Mesendoderm (in vitro differentiated cells): ENCODE results near the gene TMEM44.

Experiments used
- DNase-seq: peaks from one replicate; pipeline ENCODE4 v3.0.0; 2013
- H2AK5ac ChIP-seq: 2 replicates; pipeline ENCODE4 v1.6.1; 2013; ENCODE audit warnings: low read length, inconsistent platforms
- H2BK120ac ChIP-seq: 2 replicates; pipeline ENCODE4 v1.6.1; 2013; ENCODE audit warnings: low read depth, mild to moderate bottlenecking, low read length, moderate library complexity, mixed read lengths
- H2BK15ac ChIP-seq: replicated peaks from 2 replicates; pipeline ENCODE4 v1.6.1; 2013; ENCODE audit warnings: low read depth, mild to moderate bottlenecking, moderate library complexity
- H2BK5ac ChIP-seq: 2 replicates; pipeline ENCODE4 v1.6.1; 2013; ENCODE audit warnings: low read length, inconsistent platforms
- H3K18ac ChIP-seq: 2 replicates; pipeline ENCODE4 v1.6.1; 2013; ENCODE audit warnings: mild to moderate bottlenecking, low read length, mixed read lengths
- H3K23ac ChIP-seq: one replicate; pipeline ENCODE4 v1.6.1; 2013; ENCODE audit warnings: low read length
- H3K27ac ChIP-seq: 2 replicates; pipeline ENCODE4 v1.5.1; 2013; ENCODE audit warnings: low read depth, mild to moderate bottlenecking, inconsistent platforms, low read length, moderate library complexity
- H3K27me3 ChIP-seq: 2 replicates; pipeline ENCODE4 v1.6.1; 2013; ENCODE audit warnings: low read length, control low read depth, mild to moderate bottlenecking, inconsistent platforms; ENCODE audit not compliant: insufficient read depth, poor library complexity
- H3K36me3 ChIP-seq: 2 replicates; pipeline ENCODE4 v1.6.1; 2013; ENCODE audit warnings: low read length, inconsistent platforms; ENCODE audit not compliant: control insufficient read depth, insufficient read depth
- H3K4ac ChIP-seq: one replicate; pipeline ENCODE4 v1.6.1; 2013; ENCODE audit warnings: low read depth, mild to moderate bottlenecking, low read length, moderate library complexity
- H3K4me1 ChIP-seq: 2 replicates; pipeline ENCODE4 v1.6.1; 2013; ENCODE audit warnings: low read depth, low read length, inconsistent platforms; ENCODE audit not compliant: control insufficient read depth
- H3K4me2 ChIP-seq: 2 replicates; pipeline ENCODE4 v1.6.1; 2013; ENCODE audit warnings: low read length
- H3K4me3 ChIP-seq: 2 replicates; pipeline ENCODE4 v1.5.1; 2013; ENCODE audit warnings: mild to moderate bottlenecking, low read length
- H3K56ac ChIP-seq: one replicate; pipeline ENCODE4 v1.6.1; 2013; ENCODE audit warnings: low read length
- H3K79me1 ChIP-seq: 2 replicates; pipeline ENCODE4 v1.6.1; 2013; ENCODE audit warnings: low read length, inconsistent platforms
- H3K79me2 ChIP-seq: 2 replicates; pipeline ENCODE4 v1.6.1; 2013; ENCODE audit warnings: mild to moderate bottlenecking, low read length; ENCODE audit not compliant: control insufficient read depth, insufficient read depth
- H3K9ac ChIP-seq: 2 replicates; pipeline ENCODE4 v1.6.1; 2013; ENCODE audit warnings: low read length, inconsistent platforms
- H4K5ac ChIP-seq: one replicate; pipeline ENCODE4 v1.6.1; 2013; ENCODE audit warnings: low read length
- H4K8ac ChIP-seq: one replicate; pipeline ENCODE4 v1.6.1; 2013; ENCODE audit warnings: low read depth, mild to moderate bottlenecking, control low read depth, low read length, moderate library complexity
- WGBS: extraction: QIAGEN DNeasy Blood & Tissue Kit; methylation state at CpG from one replicate; pipeline ENCODE4 v1.1.7; 2013; ENCODE audit warnings: low lambda C conversion rate, missing lambda C conversion rate; ENCODE audit not compliant: insufficient coverage; ENCODE audit errors: extremely low coverage; 5-methylcytosine and 5-hydroxymethylcytosine counted together

TMEM44 gene

DNA sequence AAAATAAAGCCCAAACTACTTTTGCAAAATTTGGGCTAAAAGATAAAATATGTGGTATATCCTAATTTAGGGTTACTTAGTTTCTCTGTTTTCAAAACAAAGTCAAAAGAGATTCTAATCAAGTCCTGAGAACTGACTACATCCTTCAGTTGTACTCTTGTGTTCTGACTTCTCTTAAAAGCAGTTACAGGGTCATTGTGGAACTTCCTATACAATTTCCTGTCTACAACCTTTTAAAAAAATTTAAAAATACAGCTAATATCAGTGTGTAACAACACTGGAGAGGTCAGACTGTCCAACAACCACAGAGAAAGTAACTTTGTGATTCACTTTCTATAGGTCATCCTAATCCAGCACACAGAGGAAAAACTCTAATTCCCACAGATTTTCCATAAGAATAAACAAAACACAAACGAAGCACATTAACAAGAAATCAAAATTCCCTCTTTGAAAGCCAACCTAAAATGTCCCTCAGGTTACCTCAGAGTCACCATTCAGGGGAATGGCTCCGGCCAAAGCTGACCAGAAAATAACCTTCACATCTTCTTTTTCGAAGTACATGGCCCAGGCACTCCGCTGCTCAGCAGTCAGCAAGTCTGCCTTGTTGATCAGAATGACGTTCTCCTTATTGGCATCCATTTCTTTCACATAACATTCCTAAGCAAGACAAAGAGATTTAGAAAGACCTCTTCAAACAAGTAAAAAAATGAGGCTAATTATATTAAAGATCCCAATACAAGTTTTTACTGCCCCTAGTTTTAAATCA is 25.4 kb upstream of the TMEM44 start:
- H3K4me3 ChIP-seq = no peak overlapping the region
- peaks cover 5% of the 10 kb centered on the region for H3K36me3 ChIP-seq
- H3K79me1 ChIP-seq = no peaks in the 10 kb centered on the region
- no peak overlapping the region for H4K8ac ChIP-seq
- no peaks in the 10 kb centered on the region for H3K27me3 ChIP-seq
- H3K27ac ChIP-seq = no peak overlapping the region
- no peak overlapping the region for H3K9ac ChIP-seq
- no peak for DNase-seq
- no peak overlapping the region for H3K18ac ChIP-seq
- no CpG with 5 or more reads among the region's 5 CpGs for WGBS
- no peak overlapping the region for H3K56ac ChIP-seq
- H2BK5ac ChIP-seq = no peak overlapping the region
- no peak overlapping the region for H3K4ac ChIP-seq
- H4K5ac ChIP-seq = no peak overlapping the region
- H3K4me1 ChIP-seq = no peaks in the 10 kb centered on the region
- H3K79me2 ChIP-seq = no peaks in the 10 kb centered on the region
- no peak overlapping the region for H3K23ac ChIP-seq
- no peak overlapping the region for H2AK5ac ChIP-seq
- no peak overlapping the region for H3K4me2 ChIP-seq
- H2BK120ac ChIP-seq = no peak overlapping the region
- no peak overlapping the region for H2BK15ac ChIP-seq

DNA sequence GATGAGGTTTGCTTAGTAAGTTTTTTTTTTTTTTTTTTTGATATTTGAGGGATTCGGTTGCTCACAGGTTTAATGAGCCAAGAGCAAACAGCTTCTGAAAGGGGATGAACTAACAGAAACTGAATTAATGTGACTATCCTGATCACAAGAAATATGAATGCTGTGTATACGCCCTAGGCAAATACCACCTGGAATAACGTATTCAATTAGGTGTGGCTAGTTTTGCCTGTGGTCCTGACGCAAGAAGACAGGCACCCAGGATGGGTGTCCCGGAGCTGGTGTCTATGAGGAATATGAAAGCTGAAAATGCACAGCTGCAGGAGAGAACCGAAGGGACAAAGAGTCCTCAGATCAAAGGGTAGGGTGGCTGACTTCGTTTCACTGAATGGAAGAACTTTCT is 24.2 kb upstream of the TMEM44 start:
- H4K8ac ChIP-seq = no peak overlapping the region
- no peak overlapping the region for H3K56ac ChIP-seq
- no peak overlapping the region for H2BK15ac ChIP-seq
- no peak overlapping the region for H3K4me2 ChIP-seq
- H3K23ac ChIP-seq = no peak overlapping the region
- H3K4me3 ChIP-seq = no peak overlapping the region
- DNase-seq = no peak
- H3K36me3 ChIP-seq = peaks cover 10% of the 10 kb centered on the region
- no peaks in the 10 kb centered on the region for H3K79me2 ChIP-seq
- H3K9ac ChIP-seq = no peak overlapping the region
- no peak overlapping the region for H3K18ac ChIP-seq
- no peak overlapping the region for H2BK5ac ChIP-seq
- H3K4ac ChIP-seq = no peak overlapping the region
- H3K27me3 ChIP-seq = no peaks in the 10 kb centered on the region
- H2AK5ac ChIP-seq = no peak overlapping the region
- H3K27ac ChIP-seq = no peak overlapping the region
- H4K5ac ChIP-seq = no peak overlapping the region
- H3K79me1 ChIP-seq = no peaks in the 10 kb centered on the region
- H3K4me1 ChIP-seq = no peaks in the 10 kb centered on the region
- no CpG with 5 or more reads among the region's 7 CpGs for WGBS
- no peak overlapping the region for H2BK120ac ChIP-seq

GRCh38 chr3:194654443-194654842 is 21.2 kb upstream of the TMEM44 start:
- Histone ChIP-seq H3K79me2 (no peaks in the 10 kb centered on the region), H2BK120ac (no peak overlapping the region), H3K4me2 (no peak overlapping the region), H3K23ac (no peak overlapping the region), H3K36me3 (peaks cover 16% of the 10 kb centered on the region), H3K27me3 (no peaks in the 10 kb centered on the region), H3K4ac (no peak overlapping the region), H2BK5ac (no peak overlapping the region), H3K56ac (no peak overlapping the region), H3K9ac (no peak overlapping the region), H2AK5ac (no peak overlapping the region), H2BK15ac (no peak overlapping the region), H3K79me1 (no peaks in the 10 kb centered on the region), H3K18ac (no peak overlapping the region), H3K4me1 (no peaks in the 10 kb centered on the region), H3K4me3 (no peak overlapping the region), H3K27ac (no peak overlapping the region), H4K8ac (no peak overlapping the region), H4K5ac (no peak overlapping the region)
- WGBS = no CpG with 5 or more reads among the region's 5 CpGs
- DNase-seq = no peak

DNA sequence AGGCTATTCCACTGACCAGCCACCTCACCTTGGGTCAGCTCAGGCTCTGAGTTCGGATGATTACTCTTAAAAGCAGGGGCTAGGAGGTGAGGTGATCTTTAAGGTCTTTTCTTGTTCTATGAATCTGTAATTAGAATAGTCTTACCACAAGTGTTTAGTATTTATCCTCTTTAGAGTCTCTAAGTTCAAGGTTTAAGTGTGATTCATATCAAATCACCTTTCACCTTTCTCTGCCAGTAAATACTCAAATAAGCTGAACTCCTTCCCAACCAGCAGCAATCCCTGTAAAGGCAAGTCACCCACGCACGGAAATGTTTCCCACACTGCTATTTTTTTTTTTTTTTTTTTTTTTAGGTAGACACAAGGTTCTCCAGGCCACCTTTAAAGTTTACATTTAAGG is 14.5 kb upstream of the TMEM44 start:
- no peak overlapping the region for H3K27ac ChIP-seq
- no peak overlapping the region for H4K5ac ChIP-seq

GRCh38 chr3:194642769-194643168 is 9.6 kb upstream of the TMEM44 start:
- DNase-seq = no peak
- Histone ChIP-seq H3K4me1 (no peaks in the 10 kb centered on the region), H3K27ac (no peak overlapping the region), H4K8ac (no peak overlapping the region), H3K23ac (no peak overlapping the region), H3K56ac (no peak overlapping the region), H3K79me1 (no peaks in the 10 kb centered on the region), H4K5ac (no peak overlapping the region), H3K4me2 (no peak overlapping the region), H3K36me3 (peaks cover 5% of the 10 kb centered on the region), H3K9ac (no peak overlapping the region), H2BK15ac (no peak overlapping the region), H3K18ac (no peak overlapping the region), H3K27me3 (no peaks in the 10 kb centered on the region), H3K4ac (no peak overlapping the region), H3K79me2 (no peaks in the 10 kb centered on the region), H2BK120ac (no peak overlapping the region), H3K4me3 (no peak overlapping the region), H2AK5ac (no peak overlapping the region), H2BK5ac (no peak overlapping the region)
- WGBS = no CpG with 5 or more reads among the region's 2 CpGs

More for the DNA sequence above, 14.5 kb upstream of the TMEM44 start:
- H2BK120ac ChIP-seq = no peak overlapping the region
- no peak overlapping the region for H3K9ac ChIP-seq
- no peak overlapping the region for H3K4ac ChIP-seq
- H3K36me3 ChIP-seq = peaks cover 17% of the 10 kb centered on the region
- H3K23ac ChIP-seq = no peak overlapping the region
- no peak overlapping the region for H2BK5ac ChIP-seq
- no peak for DNase-seq
- H2BK15ac ChIP-seq = no peak overlapping the region
- no peaks in the 10 kb centered on the region for H3K79me2 ChIP-seq
- no peaks in the 10 kb centered on the region for H3K79me1 ChIP-seq
- H3K18ac ChIP-seq = no peak overlapping the region
- H3K4me1 ChIP-seq = no peaks in the 10 kb centered on the region
- H2AK5ac ChIP-seq = no peak overlapping the region
- WGBS = no CpG with 5 or more reads among the region's 3 CpGs
- H3K4me3 ChIP-seq = no peak overlapping the region
- H3K56ac ChIP-seq = no peak overlapping the region
- H4K8ac ChIP-seq = no peak overlapping the region
- no peaks in the 10 kb centered on the region for H3K27me3 ChIP-seq
- no peak overlapping the region for H3K4me2 ChIP-seq

DNA sequence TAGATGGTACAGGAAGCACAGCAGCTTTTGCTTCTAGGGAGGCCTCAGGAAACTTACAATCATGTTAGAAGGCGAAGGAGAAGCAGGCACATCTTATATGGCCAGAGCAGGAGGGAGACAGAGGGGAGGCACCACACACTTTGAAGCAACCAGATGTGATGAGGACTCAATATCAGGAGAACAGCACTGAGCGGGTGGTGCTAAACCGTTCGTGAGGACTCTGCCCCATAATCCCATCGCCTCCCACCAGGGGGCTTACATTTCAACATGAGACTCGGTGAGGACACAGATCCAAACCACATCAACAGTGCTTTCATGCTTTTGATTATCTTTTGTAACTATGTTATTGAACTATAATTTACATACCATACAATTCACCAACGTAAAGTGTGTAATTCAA is 7.6 kb upstream of the TMEM44 start:
- DNase-seq = peak; percentile 62
- peaks cover 3% of the 10 kb centered on the region for H3K36me3 ChIP-seq

More for the DNA sequence above, 7.6 kb upstream of the TMEM44 start:
- no CpG with 5 or more reads among the region's 7 CpGs for WGBS
- Histone ChIP-seq H3K4me2 (no peak overlapping the region), H3K79me1 (no peaks in the 10 kb centered on the region), H3K56ac (no peak overlapping the region), H3K27ac (no peak overlapping the region), H3K4me3 (no peak overlapping the region), H2BK15ac (no peak overlapping the region), H4K5ac (no peak overlapping the region), H3K4me1 (no peaks in the 10 kb centered on the region), H3K27me3 (no peaks in the 10 kb centered on the region), H3K4ac (no peak overlapping the region), H3K23ac (no peak overlapping the region), H2AK5ac (no peak overlapping the region), H3K18ac (no peak overlapping the region), H3K9ac (no peak overlapping the region), H2BK5ac (no peak overlapping the region), H3K79me2 (no peaks in the 10 kb centered on the region), H2BK120ac (no peak overlapping the region), H4K8ac (no peak overlapping the region)
